Ishikawa (cell line): ENCODE data around the gene SIPA1.

Experiments
- CEBPB ChIP-seq: IDR thresholded peaks from 2 replicates; pipeline ENCODE4 v1.6.1; 2012
- CREB1 ChIP-seq: IDR thresholded peaks from 2 replicates; pipeline ENCODE4 v1.6.1; 2012; ENCODE audit warnings: low read depth
- EGR1 ChIP-seq: IDR thresholded peaks from 2 replicates; pipeline ENCODE4 v1.6.1; 2012
- EP300 ChIP-seq: IDR thresholded peaks from 2 replicates; pipeline ENCODE4 v1.6.1; 2012; ENCODE audit warnings: borderline replicate concordance
- FOXM1 ChIP-seq: IDR thresholded peaks from 2 replicates; pipeline ENCODE4 v1.6.1; 2012; ENCODE audit warnings: low read depth, borderline replicate concordance
- NFIC ChIP-seq: IDR thresholded peaks from 2 replicates; pipeline ENCODE4 v1.6.1; 2012
- RAD21 ChIP-seq: IDR thresholded peaks from 2 replicates; pipeline ENCODE4 v1.6.1; 2012; ENCODE audit warnings: low read depth
- TAF1 ChIP-seq: IDR thresholded peaks from 2 replicates; pipeline ENCODE4 v1.6.1; 2012; ENCODE audit warnings: low read depth, mild to moderate bottlenecking
- TCF12 ChIP-seq: IDR thresholded peaks from 2 replicates; pipeline ENCODE4 v1.6.1; 2012; ENCODE audit warnings: low read depth
- TEAD4 ChIP-seq: IDR thresholded peaks from 2 replicates; pipeline ENCODE4 v1.6.1; 2012
- YY1 ChIP-seq: IDR thresholded peaks from 2 replicates; pipeline ENCODE4 v1.6.1; 2012; ENCODE audit warnings: low read depth
- ZBTB7A ChIP-seq: IDR thresholded peaks from 2 replicates; pipeline ENCODE4 v1.6.1; 2012; ENCODE audit warnings: low read depth
- TF ChIP-seq, protein P1 (sequence below): IDR thresholded peaks from 2 replicates; pipeline ENCODE4 v1.6.1; 2012; ENCODE audit warnings: low read depth, mild to moderate bottlenecking
- TF ChIP-seq, protein P2 (sequence below): IDR thresholded peaks from 2 replicates; pipeline ENCODE4 v1.6.1; 2012
- TF ChIP-seq, protein P3 (sequence below): IDR thresholded peaks from 2 replicates; pipeline ENCODE4 v1.6.1; 2012

Gene SIPA1

DNA sequence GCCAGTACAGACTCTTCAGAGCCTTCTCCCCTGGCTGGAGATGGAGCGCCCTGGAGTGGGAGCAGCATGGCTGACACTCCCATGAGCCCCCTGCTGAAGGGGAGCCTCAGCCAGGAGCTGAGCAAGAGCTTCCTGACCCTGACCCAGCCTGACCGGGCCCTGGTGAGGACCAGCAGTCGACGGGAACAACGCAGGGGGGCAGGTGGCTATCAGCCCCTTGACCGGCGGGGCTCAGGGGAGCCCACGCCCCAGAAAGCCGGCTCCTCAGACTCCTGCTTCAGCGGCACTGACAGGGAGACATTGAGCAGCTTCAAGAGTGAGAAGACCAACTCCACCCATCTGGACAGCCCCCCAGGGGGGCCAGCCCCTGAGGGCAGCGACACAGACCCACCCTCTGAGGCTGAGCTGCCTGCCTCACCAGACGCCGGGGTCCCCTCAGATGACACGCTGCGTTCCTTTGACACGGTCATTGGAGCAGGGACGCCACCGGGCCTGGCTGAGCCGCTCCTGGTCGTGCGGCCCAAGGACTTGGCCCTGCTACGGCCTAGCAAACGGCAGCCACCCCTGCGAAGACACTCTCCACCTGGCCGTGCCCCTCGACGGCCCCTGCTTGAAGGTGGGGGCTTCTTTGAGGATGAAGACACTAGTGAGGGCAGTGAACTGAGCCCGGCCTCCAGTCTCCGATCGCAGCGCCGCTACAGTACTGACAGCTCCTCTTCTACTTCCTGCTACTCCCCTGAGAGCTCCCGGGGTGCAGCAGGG lies 19.7 kb upstream of the SIPA1 start:
- no peak for TF ChIP-seq EP300
- TF ChIP-seq FOXM1, result no peak
- TF ChIP-seq TAF1, result no peak
- TF ChIP-seq YY1, result no peak
- TF ChIP-seq, protein P1, sequence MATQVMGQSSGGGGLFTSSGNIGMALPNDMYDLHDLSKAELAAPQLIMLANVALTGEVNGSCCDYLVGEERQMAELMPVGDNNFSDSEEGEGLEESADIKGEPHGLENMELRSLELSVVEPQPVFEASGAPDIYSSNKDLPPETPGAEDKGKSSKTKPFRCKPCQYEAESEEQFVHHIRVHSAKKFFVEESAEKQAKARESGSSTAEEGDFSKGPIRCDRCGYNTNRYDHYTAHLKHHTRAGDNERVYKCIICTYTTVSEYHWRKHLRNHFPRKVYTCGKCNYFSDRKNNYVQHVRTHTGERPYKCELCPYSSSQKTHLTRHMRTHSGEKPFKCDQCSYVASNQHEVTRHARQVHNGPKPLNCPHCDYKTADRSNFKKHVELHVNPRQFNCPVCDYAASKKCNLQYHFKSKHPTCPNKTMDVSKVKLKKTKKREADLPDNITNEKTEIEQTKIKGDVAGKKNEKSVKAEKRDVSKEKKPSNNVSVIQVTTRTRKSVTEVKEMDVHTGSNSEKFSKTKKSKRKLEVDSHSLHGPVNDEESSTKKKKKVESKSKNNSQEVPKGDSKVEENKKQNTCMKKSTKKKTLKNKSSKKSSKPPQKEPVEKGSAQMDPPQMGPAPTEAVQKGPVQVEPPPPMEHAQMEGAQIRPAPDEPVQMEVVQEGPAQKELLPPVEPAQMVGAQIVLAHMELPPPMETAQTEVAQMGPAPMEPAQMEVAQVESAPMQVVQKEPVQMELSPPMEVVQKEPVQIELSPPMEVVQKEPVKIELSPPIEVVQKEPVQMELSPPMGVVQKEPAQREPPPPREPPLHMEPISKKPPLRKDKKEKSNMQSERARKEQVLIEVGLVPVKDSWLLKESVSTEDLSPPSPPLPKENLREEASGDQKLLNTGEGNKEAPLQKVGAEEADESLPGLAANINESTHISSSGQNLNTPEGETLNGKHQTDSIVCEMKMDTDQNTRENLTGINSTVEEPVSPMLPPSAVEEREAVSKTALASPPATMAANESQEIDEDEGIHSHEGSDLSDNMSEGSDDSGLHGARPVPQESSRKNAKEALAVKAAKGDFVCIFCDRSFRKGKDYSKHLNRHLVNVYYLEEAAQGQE, result no peak
- no peak for TF ChIP-seq CEBPB
- no peak for TF ChIP-seq RAD21
- TF ChIP-seq, protein P2, sequence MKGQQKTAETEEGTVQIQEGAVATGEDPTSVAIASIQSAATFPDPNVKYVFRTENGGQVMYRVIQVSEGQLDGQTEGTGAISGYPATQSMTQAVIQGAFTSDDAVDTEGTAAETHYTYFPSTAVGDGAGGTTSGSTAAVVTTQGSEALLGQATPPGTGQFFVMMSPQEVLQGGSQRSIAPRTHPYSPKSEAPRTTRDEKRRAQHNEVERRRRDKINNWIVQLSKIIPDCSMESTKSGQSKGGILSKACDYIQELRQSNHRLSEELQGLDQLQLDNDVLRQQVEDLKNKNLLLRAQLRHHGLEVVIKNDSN, result no peak
- no peak for TF ChIP-seq CREB1
- TF ChIP-seq EGR1, result no peak
- no peak for TF ChIP-seq TCF12

DNA sequence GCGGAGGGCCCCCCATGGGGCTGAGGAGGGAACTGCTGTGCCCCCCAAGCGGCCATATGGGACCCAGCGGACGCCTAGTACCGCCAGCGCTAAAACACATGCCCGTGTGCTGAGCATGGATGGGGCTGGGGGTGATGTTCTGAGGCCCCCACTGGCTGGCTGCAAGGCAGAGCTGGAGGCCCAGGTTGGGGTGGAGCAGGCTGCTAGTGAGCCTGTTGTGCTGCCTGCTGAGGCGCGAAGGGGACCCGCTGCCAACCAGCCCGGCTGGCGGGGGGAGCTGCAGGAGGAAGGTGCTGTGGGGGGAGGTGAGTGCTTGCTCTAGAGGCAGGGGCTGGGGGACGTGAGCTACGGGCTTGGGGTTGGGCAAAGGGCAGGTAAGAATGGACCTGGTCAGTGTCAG lies 19.1 kb upstream of the SIPA1 start:
- TF ChIP-seq CEBPB, result no peak
- TF ChIP-seq RAD21, result no peak
- TF ChIP-seq, protein P3, sequence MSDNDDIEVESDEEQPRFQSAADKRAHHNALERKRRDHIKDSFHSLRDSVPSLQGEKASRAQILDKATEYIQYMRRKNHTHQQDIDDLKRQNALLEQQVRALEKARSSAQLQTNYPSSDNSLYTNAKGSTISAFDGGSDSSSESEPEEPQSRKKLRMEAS, result no peak

DNA sequence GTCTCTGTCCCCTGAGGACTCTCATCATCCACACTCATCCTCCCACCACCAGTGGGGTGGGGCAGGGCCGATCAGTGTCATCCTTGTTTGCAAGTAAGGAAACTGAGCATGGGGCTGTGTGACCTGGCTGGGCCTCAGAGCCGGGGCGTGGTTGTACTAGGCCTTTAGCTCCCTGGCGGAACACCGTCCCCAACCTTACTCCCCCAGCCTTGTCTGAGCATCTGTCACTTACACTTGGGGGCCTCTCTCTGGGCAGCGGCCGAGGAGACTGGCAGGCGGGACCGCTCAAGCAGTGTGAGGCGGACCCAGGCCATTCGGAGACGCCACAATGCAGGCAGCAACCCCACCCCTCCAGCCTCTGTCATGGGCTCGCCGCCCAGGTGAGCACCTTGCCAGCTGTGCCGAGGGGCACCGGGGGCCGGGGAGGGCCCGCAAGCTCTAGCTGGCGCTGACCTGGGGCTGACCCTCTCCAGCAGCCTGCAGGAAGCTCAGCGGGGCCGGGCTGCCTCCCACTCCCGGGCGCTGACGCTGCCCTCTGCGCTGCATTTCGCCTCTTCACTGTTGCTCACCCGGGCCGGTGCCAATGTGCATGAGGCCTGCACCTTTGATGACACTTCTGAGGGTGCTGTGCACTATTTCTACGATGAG lies 18.5 kb upstream of the SIPA1 start:
- TF ChIP-seq YY1 (no peak), TAF1 (no peak), EP300 (no peak), CEBPB (no peak), TEAD4 (no peak), TCF12 (no peak), RAD21 (no peak), CREB1 (no peak), NFIC (no peak), ZBTB7A (no peak), FOXM1 (no peak), EGR1 (no peak)
- TF ChIP-seq, protein P1, result no peak
- TF ChIP-seq, protein P2, result no peak
- TF ChIP-seq, protein P3, result no peak

DNA sequence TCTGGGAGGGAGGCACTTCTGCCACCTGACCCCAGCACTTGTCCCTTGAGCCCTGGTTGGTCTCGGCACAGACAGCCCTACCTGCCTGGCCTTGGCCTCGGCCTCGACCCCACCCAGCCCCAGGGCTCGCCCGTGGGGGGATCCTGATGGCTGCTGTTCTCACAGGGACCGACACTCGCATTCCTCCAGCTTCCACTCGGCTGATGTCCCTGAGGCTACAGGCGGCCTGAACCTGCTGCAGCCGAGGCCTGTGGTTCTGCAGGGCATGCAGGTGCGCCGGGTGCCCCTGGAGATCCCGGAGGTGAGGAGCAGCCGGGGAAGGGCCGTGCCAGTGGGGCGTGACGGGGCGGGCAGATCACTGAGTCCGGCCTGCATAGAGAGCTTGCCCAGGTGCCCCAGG lies 17.2 kb upstream of the SIPA1 start:
- TF ChIP-seq NFIC (no peak), CREB1 (no peak), TAF1 (no peak), CEBPB (no peak), FOXM1 (no peak), TEAD4 (no peak), TCF12 (no peak), EGR1 (no peak), YY1 (no peak), RAD21 (no peak), ZBTB7A (no peak), EP300 (no peak)
- TF ChIP-seq, protein P1, result no peak
- TF ChIP-seq, protein P2, result no peak
- TF ChIP-seq, protein P3, result no peak
